Measurements from ENCODE around the gene EPHB1. TPM values are rescaled to one million over a fixed set of nuclear protein-coding genes. Genes with fewer than 3 reads are reported as not detected.

Gene EPHB1
- total and polyA plus RNA-seq, 2 experiments from 2014 or later = 0.45 to 1.7 TPM

DNA sequence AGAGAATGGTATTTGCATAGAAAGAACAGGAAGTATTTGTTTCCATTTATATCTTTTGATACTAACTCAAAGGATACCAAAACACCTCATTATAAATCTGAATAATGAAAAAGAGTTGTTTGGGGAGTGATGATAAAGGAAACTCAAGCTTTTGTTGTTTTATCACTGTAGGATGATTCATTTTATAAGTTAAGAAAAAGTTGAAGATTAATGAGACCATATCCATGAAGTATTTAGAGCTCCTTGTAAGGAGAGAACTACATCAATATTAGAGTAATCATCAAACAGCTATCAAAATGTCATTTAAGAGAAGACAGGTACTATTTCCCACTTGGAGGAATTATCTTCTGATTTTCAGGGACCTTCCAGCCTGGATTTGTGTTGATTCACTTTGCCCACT is 92.5 kb downstream of the EPHB1 start:
- Histone ChIP-seq H3K27me3 (peaks cover 12% of the 10 kb centered on the region), H3K4me1 (ENCODE audit: low read depth) (no peaks in the 10 kb centered on the region), H3K9me3 (ENCODE audit: low read depth) (no peaks in the 10 kb centered on the region), H3K27ac (no peak overlapping the region), H3K36me3 (no peaks in the 10 kb centered on the region), H3K4me3 (no peak overlapping the region)
- TF ChIP-seq, protein P1, sequence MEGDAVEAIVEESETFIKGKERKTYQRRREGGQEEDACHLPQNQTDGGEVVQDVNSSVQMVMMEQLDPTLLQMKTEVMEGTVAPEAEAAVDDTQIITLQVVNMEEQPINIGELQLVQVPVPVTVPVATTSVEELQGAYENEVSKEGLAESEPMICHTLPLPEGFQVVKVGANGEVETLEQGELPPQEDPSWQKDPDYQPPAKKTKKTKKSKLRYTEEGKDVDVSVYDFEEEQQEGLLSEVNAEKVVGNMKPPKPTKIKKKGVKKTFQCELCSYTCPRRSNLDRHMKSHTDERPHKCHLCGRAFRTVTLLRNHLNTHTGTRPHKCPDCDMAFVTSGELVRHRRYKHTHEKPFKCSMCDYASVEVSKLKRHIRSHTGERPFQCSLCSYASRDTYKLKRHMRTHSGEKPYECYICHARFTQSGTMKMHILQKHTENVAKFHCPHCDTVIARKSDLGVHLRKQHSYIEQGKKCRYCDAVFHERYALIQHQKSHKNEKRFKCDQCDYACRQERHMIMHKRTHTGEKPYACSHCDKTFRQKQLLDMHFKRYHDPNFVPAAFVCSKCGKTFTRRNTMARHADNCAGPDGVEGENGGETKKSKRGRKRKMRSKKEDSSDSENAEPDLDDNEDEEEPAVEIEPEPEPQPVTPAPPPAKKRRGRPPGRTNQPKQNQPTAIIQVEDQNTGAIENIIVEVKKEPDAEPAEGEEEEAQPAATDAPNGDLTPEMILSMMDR (IDR thresholded peaks at IDR 0.05; ENCODE audit: low read depth, low read length) = no peak
- DNase-seq (ENCODE audit: low read depth in 1 of 2, low spot score in 1 of 2) = no peak

DNA sequence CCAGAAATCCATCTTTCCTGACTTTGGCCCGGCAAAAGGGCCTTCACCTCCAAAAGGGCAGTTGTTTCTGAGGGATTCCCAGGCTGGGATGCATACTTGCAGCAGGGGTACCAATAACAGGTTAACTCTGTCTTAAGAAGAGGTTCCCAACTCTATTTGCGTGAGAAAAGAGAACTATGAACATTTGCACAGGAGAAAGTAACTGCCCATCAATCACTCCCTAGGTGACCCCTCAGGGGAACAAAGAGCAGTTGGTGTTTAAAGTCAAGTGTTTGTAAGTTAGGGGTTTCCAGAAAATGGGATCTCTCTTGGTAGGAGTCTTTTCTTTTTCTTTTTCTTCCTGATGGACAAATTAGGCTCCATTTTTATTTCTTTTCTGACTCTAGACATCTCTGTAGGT is 97.3 kb downstream of the EPHB1 start:
- Histone ChIP-seq H3K4me3 (no peak overlapping the region), H3K4me1 (ENCODE audit: low read depth) (no peaks in the 10 kb centered on the region), H3K27me3 (peaks cover 31% of the 10 kb centered on the region), H3K9me3 (ENCODE audit: low read depth) (no peaks in the 10 kb centered on the region), H3K27ac (no peak overlapping the region), H3K36me3 (no peaks in the 10 kb centered on the region)
- DNase-seq (ENCODE audit: low read depth in 1 of 2, low spot score in 1 of 2) = no peak
- TF ChIP-seq, protein P1 (IDR thresholded peaks at IDR 0.05; ENCODE audit: low read depth, low read length) = no peak

DNA sequence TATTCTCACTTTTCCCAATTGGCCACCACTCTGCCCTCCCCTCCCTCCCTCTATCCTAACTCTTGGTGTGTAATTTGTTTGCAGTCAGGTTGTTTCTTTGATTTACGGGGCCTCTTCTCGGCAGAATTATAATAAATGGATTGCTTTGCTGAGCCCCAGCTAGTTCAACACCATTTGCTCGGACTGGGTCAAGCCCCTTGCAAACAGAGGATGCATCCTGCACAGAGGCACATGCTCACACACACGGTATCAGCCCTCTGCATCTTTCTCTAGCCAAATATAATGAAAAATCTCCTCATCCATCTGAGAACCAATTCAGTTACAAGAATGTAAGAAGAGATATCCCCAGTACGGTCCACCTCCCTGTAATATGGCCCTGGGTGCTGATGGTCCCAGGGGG is 97.7 kb downstream of the EPHB1 start:
- Histone ChIP-seq H3K9me3 (ENCODE audit: low read depth) (no peaks in the 10 kb centered on the region), H3K4me1 (ENCODE audit: low read depth) (no peaks in the 10 kb centered on the region), H3K27ac (no peak overlapping the region), H3K4me3 (no peak overlapping the region), H3K27me3 (peaks cover 31% of the 10 kb centered on the region), H3K36me3 (no peaks in the 10 kb centered on the region)
- TF ChIP-seq, protein P1 (IDR thresholded peaks at IDR 0.05; ENCODE audit: low read depth, low read length) = no peak
- no peak for DNase-seq (ENCODE audit: low read depth in 1 of 2, low spot score in 1 of 2)

DNA sequence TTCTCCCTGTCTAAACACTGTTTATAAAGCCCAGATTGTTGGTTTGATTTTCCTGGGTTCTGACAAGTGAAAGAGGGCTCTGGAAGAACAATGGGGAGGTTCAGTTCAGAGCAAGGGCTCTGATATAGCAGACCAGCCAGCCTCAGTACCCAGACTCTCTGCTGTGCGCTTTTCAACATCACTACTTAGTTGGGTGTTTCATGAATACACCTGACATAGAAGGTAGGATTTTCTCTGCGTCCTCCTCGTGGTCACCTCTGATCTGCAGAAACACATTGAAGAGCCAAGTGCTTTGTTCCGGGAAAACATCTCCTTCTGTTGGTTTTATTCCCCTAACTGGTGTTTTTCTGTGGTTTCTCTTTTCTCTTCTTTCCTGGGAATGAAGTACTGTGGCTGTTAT is 99.5 kb downstream of the EPHB1 start:
- Histone ChIP-seq H3K9me3 (ENCODE audit: low read depth) (no peaks in the 10 kb centered on the region), H3K36me3 (no peaks in the 10 kb centered on the region), H3K27ac (no peak overlapping the region), H3K4me1 (ENCODE audit: low read depth) (no peaks in the 10 kb centered on the region), H3K27me3 (peaks cover 31% of the 10 kb centered on the region), H3K4me3 (no peak overlapping the region)
- no peak for DNase-seq (ENCODE audit: low read depth in 1 of 2, low spot score in 1 of 2)
- TF ChIP-seq, protein P1 (IDR thresholded peaks at IDR 0.05; ENCODE audit: low read depth, low read length) = no peak

DNA sequence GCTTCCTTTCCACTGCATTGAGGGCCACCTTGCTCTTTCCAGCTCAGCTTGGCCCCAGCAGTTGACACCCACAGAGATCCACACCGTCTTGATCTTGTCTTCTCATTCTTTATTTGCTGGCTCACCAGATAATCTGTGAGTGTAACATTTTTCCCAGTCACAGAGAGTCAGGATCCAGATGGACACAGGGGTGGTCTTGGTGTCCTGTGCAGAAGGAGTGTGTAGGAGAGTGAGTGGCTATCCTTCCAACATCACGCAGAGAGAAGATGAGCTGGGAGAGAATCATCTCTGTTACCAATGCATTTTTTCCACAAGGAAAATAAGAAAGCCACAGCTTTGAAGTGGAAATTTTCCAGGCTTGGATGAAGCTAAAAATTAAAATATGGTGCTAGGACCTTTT is 100.1 kb downstream of the EPHB1 start:
- no peaks in the 10 kb centered on the region for H3K4me1 ChIP-seq (ENCODE audit: low read depth)
- TF ChIP-seq, protein P1 (IDR thresholded peaks at IDR 0.05; ENCODE audit: low read depth, low read length) = no peak
- peaks cover 31% of the 10 kb centered on the region for H3K27me3 ChIP-seq
- H3K36me3 ChIP-seq = no peaks in the 10 kb centered on the region
- DNase-seq (ENCODE audit: low read depth in 1 of 2, low spot score in 1 of 2) = no peak
- no peak overlapping the region for H3K27ac ChIP-seq
- H3K9me3 ChIP-seq (ENCODE audit: low read depth) = no peaks in the 10 kb centered on the region
- H3K4me3 ChIP-seq = no peak overlapping the region

DNA sequence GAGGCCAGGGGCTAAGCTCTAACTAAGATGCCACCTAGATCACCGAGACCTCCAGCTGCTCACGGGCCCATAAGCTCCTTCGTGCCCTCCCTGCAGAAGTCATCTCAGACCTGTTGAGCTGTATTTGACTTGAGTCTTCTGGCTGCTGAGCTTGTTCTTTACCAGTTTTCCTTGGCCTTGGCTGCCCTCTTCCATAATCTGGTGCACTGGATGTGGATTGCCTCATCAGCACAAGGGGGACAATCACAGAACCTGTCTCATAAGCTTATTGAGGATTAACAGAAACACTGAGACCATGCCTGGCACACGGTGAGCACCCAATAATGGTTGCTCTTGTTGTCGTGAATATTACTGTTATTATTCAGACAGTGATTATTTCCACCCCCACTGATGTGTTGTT is 101.1 kb downstream of the EPHB1 start:
- Histone ChIP-seq H3K27me3 (peaks cover 31% of the 10 kb centered on the region), H3K36me3 (no peaks in the 10 kb centered on the region), H3K9me3 (ENCODE audit: low read depth) (no peaks in the 10 kb centered on the region), H3K4me3 (no peak overlapping the region), H3K27ac (no peak overlapping the region), H3K4me1 (ENCODE audit: low read depth) (no peaks in the 10 kb centered on the region)
- TF ChIP-seq, protein P1 (IDR thresholded peaks at IDR 0.05; ENCODE audit: low read depth, low read length) = no peak
- DNase-seq (ENCODE audit: low read depth in 1 of 2, low spot score in 1 of 2) = no peak

All from cardiac muscle cell (in vitro differentiated cells and primary cell).